ENCODE results near the gene ITGA5. TPM values are rescaled to one million over a fixed set of nuclear protein-coding genes. Genes with fewer than 3 reads are reported as not detected.

ITGA5 gene
- total RNA-seq, 1 experiment from 2014 or later: 96.8 TPM

DNA sequence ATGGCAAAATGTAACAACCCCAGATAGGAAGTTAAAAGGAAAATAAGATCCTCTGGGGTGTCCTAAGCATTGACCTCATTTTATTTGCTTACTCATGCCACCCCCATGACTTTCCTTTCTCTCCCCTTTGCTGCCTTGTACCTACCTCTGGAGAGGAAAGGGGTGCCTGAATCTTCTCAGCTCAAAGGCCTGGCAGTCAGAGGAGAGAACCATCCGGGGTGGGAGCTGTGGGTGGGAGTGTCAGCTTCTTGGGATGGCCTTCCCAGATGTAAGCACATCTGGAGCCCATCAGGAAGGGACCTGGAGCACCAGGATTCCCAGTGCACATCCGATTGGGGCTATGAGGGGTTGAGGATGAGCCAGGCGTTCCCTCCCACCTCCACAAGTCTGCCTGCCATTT lies 5.2 kb upstream of the ITGA5 start:
- TF ChIP-seq EZH2 (IDR thresholded peaks at IDR 0.05; ENCODE audit: borderline replicate concordance, low read depth, low read length, poor library complexity, severe bottlenecking): no peak
- TF ChIP-seq, protein P1, sequence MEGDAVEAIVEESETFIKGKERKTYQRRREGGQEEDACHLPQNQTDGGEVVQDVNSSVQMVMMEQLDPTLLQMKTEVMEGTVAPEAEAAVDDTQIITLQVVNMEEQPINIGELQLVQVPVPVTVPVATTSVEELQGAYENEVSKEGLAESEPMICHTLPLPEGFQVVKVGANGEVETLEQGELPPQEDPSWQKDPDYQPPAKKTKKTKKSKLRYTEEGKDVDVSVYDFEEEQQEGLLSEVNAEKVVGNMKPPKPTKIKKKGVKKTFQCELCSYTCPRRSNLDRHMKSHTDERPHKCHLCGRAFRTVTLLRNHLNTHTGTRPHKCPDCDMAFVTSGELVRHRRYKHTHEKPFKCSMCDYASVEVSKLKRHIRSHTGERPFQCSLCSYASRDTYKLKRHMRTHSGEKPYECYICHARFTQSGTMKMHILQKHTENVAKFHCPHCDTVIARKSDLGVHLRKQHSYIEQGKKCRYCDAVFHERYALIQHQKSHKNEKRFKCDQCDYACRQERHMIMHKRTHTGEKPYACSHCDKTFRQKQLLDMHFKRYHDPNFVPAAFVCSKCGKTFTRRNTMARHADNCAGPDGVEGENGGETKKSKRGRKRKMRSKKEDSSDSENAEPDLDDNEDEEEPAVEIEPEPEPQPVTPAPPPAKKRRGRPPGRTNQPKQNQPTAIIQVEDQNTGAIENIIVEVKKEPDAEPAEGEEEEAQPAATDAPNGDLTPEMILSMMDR (conservative IDR thresholded peaks at IDR 0.05; ENCODE audit: low read depth, low read length): no peak
- POLR2A ChIA-PET (ENCODE audit: low non-redundant PET): no interaction called here
- H3K36me3 ChIP-seq (ENCODE audit: insufficient read depth, low read length, poor library complexity, severe bottlenecking): no peaks in the 10 kb centered on the region
- BruUV-seq (replicated peaks): no TSS peak
- intact Hi-C loops (cut with micrococcal nuclease; ENCODE audit: unreplicated experiment): no loop called here
- H3K4me1 ChIP-seq (ENCODE audit: insufficient read depth, low read length, poor library complexity, severe bottlenecking): peaks cover 30% of the 10 kb centered on the region
- H3K4me3 ChIP-seq (ENCODE audit: low read depth, low read length, poor library complexity, severe bottlenecking): no peak overlapping the region
- H3K27ac ChIP-seq (ENCODE audit: low read depth, low read length, poor library complexity, severe bottlenecking): no peak overlapping the region
- no peak for DNase-seq (ENCODE audit: low spot score)
- H3K27me3 ChIP-seq (replicated peaks; ENCODE audit: insufficient read depth, low read depth, low read length, poor library complexity): no peaks in the 10 kb centered on the region
- H3K9me3 ChIP-seq (ENCODE audit: low read depth, low read length, poor library complexity, severe bottlenecking): no peaks in the 10 kb centered on the region
- CTCF ChIA-PET: interaction anchor here (1.0 kb wide), 1 partner anchor 24 kb away, joined by 3 read pairs; no protein-coding TSS in a partner anchor

DNA sequence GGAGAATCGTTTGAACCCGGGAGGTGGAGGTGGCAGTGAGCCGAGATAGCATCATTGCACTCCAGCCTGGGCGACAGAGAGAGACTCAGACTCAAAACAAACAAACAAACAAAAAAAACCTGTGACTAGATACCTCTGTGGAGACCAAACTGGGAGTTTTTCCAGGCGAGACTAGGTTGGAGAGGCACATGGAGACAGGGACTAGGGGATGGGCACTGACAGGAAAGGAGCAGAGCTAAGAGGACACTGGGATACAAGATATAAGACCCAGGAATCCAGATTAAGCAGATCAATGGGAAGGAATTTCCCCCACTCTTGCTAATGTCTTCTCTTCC lies 4.7 kb upstream of the ITGA5 start:
- Histone ChIP-seq H3K4me1 (ENCODE audit: insufficient read depth, low read length, poor library complexity, severe bottlenecking) (peaks cover 27% of the 10 kb centered on the region), H3K36me3 (ENCODE audit: insufficient read depth, low read length, poor library complexity, severe bottlenecking) (no peaks in the 10 kb centered on the region), H3K27me3 (replicated peaks; ENCODE audit: insufficient read depth, low read depth, low read length, poor library complexity) (no peaks in the 10 kb centered on the region), H3K4me3 (ENCODE audit: low read depth, low read length, poor library complexity, severe bottlenecking) (no peak overlapping the region), H3K27ac (ENCODE audit: low read depth, low read length, poor library complexity, severe bottlenecking) (no peak overlapping the region), H3K9me3 (ENCODE audit: low read depth, low read length, poor library complexity, severe bottlenecking) (no peaks in the 10 kb centered on the region)
- ChIA-PET CTCF (interaction anchor here (1.0 kb wide), 1 partner anchor 24 kb away, joined by 3 read pairs; no protein-coding TSS in a partner anchor), POLR2A (ENCODE audit: low non-redundant PET) (no interaction called here)
- TF ChIP-seq, protein P1 (conservative IDR thresholded peaks at IDR 0.05; ENCODE audit: low read depth, low read length): no peak
- TF ChIP-seq EZH2 (IDR thresholded peaks at IDR 0.05; ENCODE audit: borderline replicate concordance, low read depth, low read length, poor library complexity, severe bottlenecking): no peak
- intact Hi-C loops (cut with micrococcal nuclease; ENCODE audit: unreplicated experiment): no loop called here
- DNase-seq (ENCODE audit: low spot score): no peak
- no TSS peak for BruUV-seq (replicated peaks)

DNA sequence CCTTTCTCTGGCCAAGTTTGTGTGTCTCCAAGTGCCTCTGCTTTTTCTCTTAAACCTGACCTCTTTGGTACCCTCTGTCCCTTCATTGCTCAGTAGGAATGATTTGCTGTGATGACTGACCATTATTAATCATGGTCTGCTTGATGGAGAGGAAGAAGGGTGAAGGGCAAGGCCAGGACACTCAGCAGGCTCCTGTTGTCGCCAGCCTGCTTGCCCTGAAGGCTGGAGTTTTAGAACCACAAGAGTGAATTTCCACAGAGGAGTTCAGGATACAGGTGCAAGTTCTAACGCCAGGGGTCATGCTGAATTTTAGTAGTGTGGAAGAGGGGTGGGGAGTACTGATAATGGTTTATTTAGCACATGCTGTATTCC lies 2.8 kb upstream of the ITGA5 start:
- BruUV-seq (replicated peaks): no TSS peak
- ChIA-PET POLR2A (ENCODE audit: low non-redundant PET) (no interaction called here), CTCF (interaction anchor here (1.7 kb wide), 1 partner anchor 22 kb away, joined by 5 read pairs; no protein-coding TSS in a partner anchor)
- Histone ChIP-seq H3K27ac (ENCODE audit: low read depth, low read length, poor library complexity, severe bottlenecking) (no peak overlapping the region), H3K9me3 (ENCODE audit: low read depth, low read length, poor library complexity, severe bottlenecking) (no peaks in the 10 kb centered on the region), H3K36me3 (ENCODE audit: insufficient read depth, low read length, poor library complexity, severe bottlenecking) (no peaks in the 10 kb centered on the region), H3K4me3 (ENCODE audit: low read depth, low read length, poor library complexity, severe bottlenecking) (no peak overlapping the region), H3K4me1 (ENCODE audit: insufficient read depth, low read length, poor library complexity, severe bottlenecking) (peaks cover 32% of the 10 kb centered on the region), H3K27me3 (replicated peaks; ENCODE audit: insufficient read depth, low read depth, low read length, poor library complexity) (no peaks in the 10 kb centered on the region)
- TF ChIP-seq, protein P1 (conservative IDR thresholded peaks at IDR 0.05; ENCODE audit: low read depth, low read length): no peak
- TF ChIP-seq EZH2 (IDR thresholded peaks at IDR 0.05; ENCODE audit: borderline replicate concordance, low read depth, low read length, poor library complexity, severe bottlenecking): no peak
- intact Hi-C loops (cut with micrococcal nuclease; ENCODE audit: unreplicated experiment): no loop called here
- DNase-seq (ENCODE audit: low spot score): no peak

Measured in A673 (cell line).